CD14-positive monocyte (primary cell): Measurements from ENCODE around the gene FAIM2. TPM values are rescaled to one million over a fixed set of nuclear protein-coding genes. Genes with fewer than 3 reads are reported as not detected.

ENCODE experiments used
- DNase-seq, 3 donors: peaks; one replicate each; pipeline ENCODE4 v3.0.0-alpha.2; 2011 to 2022
- H2AFZ ChIP-seq: 2 replicates; pipeline ENCODE4 v1.6.0; 2012; ENCODE audit warnings: mild to moderate bottlenecking, low read depth, low read length, inconsistent platforms; ENCODE audit not compliant: insufficient read depth, poor library complexity, severe bottlenecking
- H3K27ac ChIP-seq, 2 donors: 1 replicate in 1 of 2; 2 replicates in 1 of 2; pipeline ENCODE4 v1.5.1; 2012 to 2013; ENCODE audit warnings: low read length in 2 of 2, control low read depth in 1 of 2, inconsistent platforms in 1 of 2, low read depth in 1 of 2, mild to moderate bottlenecking in 1 of 2
- H3K27me3 ChIP-seq, 2 donors: one replicate each; pipeline versions ENCODE4 v1.6.0 to v1.6.1; 2011 to 2013; ENCODE audit warnings: low read length in 2 of 2; ENCODE audit not compliant: control insufficient read depth in 2 of 2, insufficient read depth in 2 of 2
- H3K36me3 ChIP-seq, 2 donors: replicated peaks in 1 of 2; 1 replicate in 1 of 2; 2 replicates in 1 of 2; pipeline versions ENCODE4 v1.5.1 to v1.6.1; 2012 to 2013; ENCODE audit warnings: low read length in 2 of 2, control low read depth in 1 of 2, inconsistent platforms in 1 of 2, mild to moderate bottlenecking in 1 of 2; ENCODE audit not compliant: insufficient read depth in 2 of 2, control insufficient read depth in 1 of 2
- H3K4me1 ChIP-seq, 2 donors: 1 replicate in 1 of 2; 2 replicates in 1 of 2; pipeline versions ENCODE4 v1.5.1 to v1.6.1; 2012 to 2013; ENCODE audit warnings: low read length in 2 of 2, control low read depth in 1 of 2, inconsistent platforms in 1 of 2, mild to moderate bottlenecking in 1 of 2, moderate library complexity in 1 of 2; ENCODE audit not compliant: insufficient read depth in 2 of 2, control insufficient read depth in 1 of 2
- H3K4me2 ChIP-seq: replicated peaks from 2 replicates; pipeline ENCODE3; 2012; ENCODE audit warnings: low read length, moderate library complexity, mild to moderate bottlenecking; ENCODE audit not compliant: poor library complexity, severe bottlenecking; ENCODE audit errors: extremely low read depth
- H3K4me3 ChIP-seq, 3 experiments: fragments of 200-600 bp in 1 of 3; sonication (generic) in 1 of 3; replicated peaks in 1 of 3; 1 replicate in 2 of 3; 2 replicates in 1 of 3; pipeline ENCODE4 v1.5.1; 2011 to 2013; ENCODE audit warnings: low read length in 3 of 3, mild to moderate bottlenecking in 3 of 3, control low read depth in 2 of 3, low read depth in 2 of 3, inconsistent platforms in 1 of 3, moderate library complexity in 1 of 3
- H3K79me2 ChIP-seq: 2 replicates; pipeline ENCODE4 v1.6.0; 2012; ENCODE audit warnings: mild to moderate bottlenecking, control low read depth, inconsistent platforms, low read length, moderate library complexity; ENCODE audit not compliant: insufficient read depth
- H3K9ac ChIP-seq: 2 replicates; pipeline ENCODE4 v1.6.0; 2017; ENCODE audit warnings: low read length, mild to moderate bottlenecking; ENCODE audit not compliant: insufficient read depth, poor library complexity, severe bottlenecking
- H3K9me3 ChIP-seq, 2 donors: replicated peaks in 1 of 2; 1 replicate in 1 of 2; 2 replicates in 1 of 2; pipeline versions ENCODE4 v1.5.1 to v1.6.1; 2012 to 2013; ENCODE audit warnings: low read length in 2 of 2, control low read depth in 1 of 2; ENCODE audit not compliant: control insufficient read depth in 1 of 2, insufficient read depth in 1 of 2
- H4K20me1 ChIP-seq: 2 replicates; pipeline ENCODE4 v1.6.0; 2012; ENCODE audit warnings: mild to moderate bottlenecking, low read length, control low read depth, moderate library complexity; ENCODE audit not compliant: insufficient read depth
- H3K27ac Mint-ChIP-seq, 7 donors: one replicate each; pipeline ENCODE4 v1.8.0; 2020; ENCODE audit warnings: mild to moderate bottlenecking in 7 of 7, mixed read lengths in 7 of 7, moderate library complexity in 6 of 7, inconsistent platforms in 2 of 7
- H3K27me3 Mint-ChIP-seq, 3 donors: one replicate each; pipeline ENCODE4 v1.8.0; 2021 to 2022; ENCODE audit warnings: low read depth in 3 of 3, mild to moderate bottlenecking in 3 of 3, mixed read lengths in 3 of 3, moderate library complexity in 3 of 3, inconsistent platforms in 1 of 3
- H3K36me3 Mint-ChIP-seq, 2 donors: one replicate each; pipeline ENCODE4 v1.8.0; 2020; ENCODE audit warnings: mixed read lengths in 2 of 2, inconsistent platforms in 1 of 2, mild to moderate bottlenecking in 1 of 2
- H3K4me1 Mint-ChIP-seq: one replicate; pipeline ENCODE4 v1.8.0; 2020; ENCODE audit warnings: mild to moderate bottlenecking, mixed read lengths
- H3K4me3 Mint-ChIP-seq, 2 donors: one replicate each; pipeline ENCODE4 v1.8.0; 2020; ENCODE audit warnings: mild to moderate bottlenecking in 2 of 2, mixed read lengths in 2 of 2, moderate library complexity in 1 of 2
- H3K9me3 Mint-ChIP-seq, 7 donors: one replicate each; pipeline ENCODE4 v1.8.0; 2020 to 2022; ENCODE audit warnings: mixed read lengths in 7 of 7, mild to moderate bottlenecking in 6 of 7, moderate library complexity in 6 of 7, inconsistent platforms in 2 of 7
- WGBS: methylation state at CpG from one replicate; pipeline ENCODE4 v1.1.5; 2013; ENCODE audit warnings: missing lambda C conversion rate; ENCODE audit not compliant: insufficient coverage; 5-methylcytosine and 5-hydroxymethylcytosine counted together
- intact Hi-C, 2 donors: fragments of 100-400 bp; cut with micrococcal nuclease; formaldehyde crosslinking; loops; one replicate each; pipeline versions ENCODE4 v1.15.0 to v1.15.1; 2023
- polyA plus RNA-seq, 3 donors: library from polyadenylated mRNA; depleted of rRNA in 1 of 3; unstranded in 2 of 3; stranded (reverse) in 1 of 3; fragments of 300-500 nt in 2 of 3; fragments of >200 nt in 1 of 3; fragmentation: Illumina TruSeq in 2 of 3; gene quantifications; 1 replicate in 2 of 3; 2 replicates in 1 of 3; pipeline ENCODE4 v1.2.3, GENCODE V29; 2012 to 2021
- TF ChIP-seq, protein P1 (sequence below): fragments of 200-600 bp; IDR thresholded peaks from one replicate; pipeline ENCODE4 v1.8.0; 2022; ENCODE audit warnings: antibody characterized with exemption, mild to moderate bottlenecking

FAIM2 gene
- polyA plus RNA-seq, 3 donors: not detected

DNA sequence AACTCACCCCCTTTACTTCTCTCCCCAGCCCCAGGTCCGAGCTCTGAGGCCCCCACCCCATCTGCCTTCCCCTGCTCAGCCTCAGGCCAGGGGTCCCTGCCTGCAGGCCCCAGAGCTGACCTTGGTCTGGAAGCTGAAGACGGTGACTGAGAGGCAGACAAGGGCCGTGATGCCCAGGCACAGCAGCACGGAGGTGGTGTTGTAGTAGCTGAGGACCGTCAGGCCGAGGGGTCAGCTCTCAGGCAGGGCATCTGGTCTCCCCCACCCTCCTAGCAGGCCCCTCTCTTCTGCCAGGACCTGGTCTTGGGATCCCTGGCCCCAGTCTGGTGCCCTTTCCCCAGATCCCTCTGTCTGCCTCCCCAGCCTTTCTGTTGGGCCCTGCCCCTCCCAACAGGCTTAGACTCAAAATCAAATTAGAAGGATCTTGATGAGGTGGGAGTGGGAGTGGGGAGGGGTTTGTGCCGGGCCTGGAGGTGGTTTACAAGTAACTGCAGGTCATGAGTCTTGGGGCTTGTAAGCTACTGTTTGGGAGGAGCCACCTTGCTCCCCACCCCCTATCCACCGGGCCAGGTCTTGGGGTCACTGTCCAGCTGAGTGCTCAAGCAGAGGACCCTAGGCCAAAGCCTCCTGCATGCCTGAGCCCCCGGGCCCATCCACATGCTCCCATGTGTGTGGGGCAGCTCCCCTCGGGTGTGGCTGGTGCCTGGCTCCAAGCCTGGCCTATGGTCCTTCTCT, 14.2 kb downstream of the FAIM2 start:
- no peaks in the 10 kb centered on the region for H3K9me3 Mint-ChIP-seq
- H3K9ac ChIP-seq: no peak overlapping the region

DNA sequence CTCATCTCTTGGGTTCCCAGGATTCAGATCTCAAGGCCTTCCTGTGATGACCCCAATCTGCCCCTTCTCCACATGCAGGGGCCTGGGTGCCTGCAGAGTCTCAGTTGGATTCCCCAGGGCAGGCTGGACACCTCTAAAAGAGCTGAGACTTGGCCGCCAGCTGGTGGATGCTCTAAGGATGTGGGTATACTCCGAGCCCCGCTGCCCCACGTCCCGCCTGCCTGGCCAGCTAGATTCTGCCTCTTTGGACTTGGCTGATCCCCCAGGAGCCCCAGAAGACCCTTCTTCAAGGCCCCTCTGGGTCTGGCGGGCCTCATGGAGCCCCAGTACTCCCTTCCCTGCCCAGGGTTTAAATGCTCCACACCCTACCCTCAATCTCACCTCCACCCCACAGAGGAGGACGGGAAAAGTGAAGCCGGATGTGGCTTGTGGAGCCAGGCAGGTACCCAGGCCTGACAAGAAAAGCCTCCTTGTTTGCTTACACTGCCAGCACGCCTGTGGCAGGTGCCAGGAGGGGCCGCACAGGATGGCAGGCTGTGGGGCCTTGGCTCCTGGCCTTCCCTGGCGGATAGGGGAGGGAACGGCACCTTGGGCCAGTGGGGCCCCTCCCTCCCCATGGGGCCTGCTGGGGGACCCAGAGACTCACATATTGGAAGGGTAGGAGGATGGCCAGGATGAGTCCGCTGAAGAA, 15.1 kb downstream of the FAIM2 start:
- no peak overlapping the region for H3K4me3 ChIP-seq
- Mint-ChIP-seq H3K4me3 (no peak overlapping the region), H3K9me3 (no peaks in the 10 kb centered on the region), H3K4me1 (no peaks in the 10 kb centered on the region), H3K27me3 (peaks cover 22 to 29% (median 28%) of the 10 kb centered on the region in 3 donors), H3K27ac (no peak overlapping the region), H3K36me3 (no peaks in the 10 kb centered on the region)
- no peak overlapping the region for H3K4me2 ChIP-seq
- TF ChIP-seq, protein P1, sequence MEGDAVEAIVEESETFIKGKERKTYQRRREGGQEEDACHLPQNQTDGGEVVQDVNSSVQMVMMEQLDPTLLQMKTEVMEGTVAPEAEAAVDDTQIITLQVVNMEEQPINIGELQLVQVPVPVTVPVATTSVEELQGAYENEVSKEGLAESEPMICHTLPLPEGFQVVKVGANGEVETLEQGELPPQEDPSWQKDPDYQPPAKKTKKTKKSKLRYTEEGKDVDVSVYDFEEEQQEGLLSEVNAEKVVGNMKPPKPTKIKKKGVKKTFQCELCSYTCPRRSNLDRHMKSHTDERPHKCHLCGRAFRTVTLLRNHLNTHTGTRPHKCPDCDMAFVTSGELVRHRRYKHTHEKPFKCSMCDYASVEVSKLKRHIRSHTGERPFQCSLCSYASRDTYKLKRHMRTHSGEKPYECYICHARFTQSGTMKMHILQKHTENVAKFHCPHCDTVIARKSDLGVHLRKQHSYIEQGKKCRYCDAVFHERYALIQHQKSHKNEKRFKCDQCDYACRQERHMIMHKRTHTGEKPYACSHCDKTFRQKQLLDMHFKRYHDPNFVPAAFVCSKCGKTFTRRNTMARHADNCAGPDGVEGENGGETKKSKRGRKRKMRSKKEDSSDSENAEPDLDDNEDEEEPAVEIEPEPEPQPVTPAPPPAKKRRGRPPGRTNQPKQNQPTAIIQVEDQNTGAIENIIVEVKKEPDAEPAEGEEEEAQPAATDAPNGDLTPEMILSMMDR: no peak
- intact Hi-C loops: no loop called here
- H3K4me1 ChIP-seq: no peaks in the 10 kb centered on the region
- no peak overlapping the region for H3K9ac ChIP-seq
- H3K36me3 ChIP-seq: no peaks in the 10 kb centered on the region
- no peak for DNase-seq
- no peaks in the 10 kb centered on the region for H3K79me2 ChIP-seq
- WGBS: 95% methylated on average over 8 of the region's 13 CpGs
- no peaks in the 10 kb centered on the region for H3K27me3 ChIP-seq
- no peak overlapping the region for H3K27ac ChIP-seq
- H3K9me3 ChIP-seq: no peaks in the 10 kb centered on the region
- no peak overlapping the region for H2AFZ ChIP-seq
- H4K20me1 ChIP-seq: no peaks in the 10 kb centered on the region

More for the DNA sequence above, 14.2 kb downstream of the FAIM2 start:
- no peak for DNase-seq
- intact Hi-C loops: no loop called here
- H3K4me1 Mint-ChIP-seq: no peaks in the 10 kb centered on the region
- no peaks in the 10 kb centered on the region for H3K4me1 ChIP-seq
- H3K27me3 ChIP-seq: no peaks in the 10 kb centered on the region
- H3K4me3 Mint-ChIP-seq: no peak overlapping the region
- no peaks in the 10 kb centered on the region for H3K36me3 Mint-ChIP-seq
- H2AFZ ChIP-seq: no peak overlapping the region
- H3K36me3 ChIP-seq: no peaks in the 10 kb centered on the region
- H3K79me2 ChIP-seq: no peaks in the 10 kb centered on the region
- H3K27me3 Mint-ChIP-seq: peaks cover 14 to 24% (median 21%) of the 10 kb centered on the region in 3 donors
- no peak overlapping the region for H3K4me2 ChIP-seq
- no peaks in the 10 kb centered on the region for H3K9me3 ChIP-seq
- WGBS: 94% methylated on average over 5 of the region's 10 CpGs
- no peaks in the 10 kb centered on the region for H4K20me1 ChIP-seq
- H3K27ac Mint-ChIP-seq: no peak overlapping the region
- TF ChIP-seq, protein P1: no peak
- no peak overlapping the region for H3K4me3 ChIP-seq
- no peak overlapping the region for H3K27ac ChIP-seq
